Natural killer cell (primary cell): Measurements from ENCODE around the gene PTPRCAP. TPM values are rescaled to one million over a fixed set of nuclear protein-coding genes. Genes with fewer than 3 reads are reported as not detected.

Experiments used
- ATAC-seq, 3 donors: fragments of 150-1000 bp in 2 of 3; fragments of 200-7000 bp in 1 of 3; cut with Tn5 transposase; 1 replicate in 1 of 3; 2 replicates in 2 of 3; pipeline ENCODE4 v1.10.0; 2021; ENCODE audit warnings: mild to moderate bottlenecking in 2 of 3, moderate library complexity in 2 of 3
- DNase-seq, 2 donors: peaks; one replicate each; pipeline versions ENCODE4 v3.0.0 to v3.0.0-alpha.2; 2013 to 2021; ENCODE audit warnings: mixed read lengths in 1 of 2
- H3K27ac ChIP-seq: one replicate; pipeline ENCODE4 v1.5.1; 2013; ENCODE audit warnings: mild to moderate bottlenecking, low read length
- H3K27me3 ChIP-seq: one replicate; pipeline ENCODE4 v1.6.1; 2013; ENCODE audit warnings: low read length; ENCODE audit not compliant: control insufficient read depth, insufficient read depth
- H3K36me3 ChIP-seq: one replicate; pipeline ENCODE4 v1.6.1; 2013; ENCODE audit warnings: low read length; ENCODE audit not compliant: control insufficient read depth, insufficient read depth
- H3K4me1 ChIP-seq: one replicate; pipeline ENCODE4 v1.6.1; 2013; ENCODE audit warnings: low read length; ENCODE audit not compliant: control insufficient read depth, insufficient read depth
- H3K4me3 ChIP-seq: one replicate; pipeline ENCODE4 v1.5.1; 2013; ENCODE audit warnings: low read length
- H3K9me3 ChIP-seq: one replicate; pipeline ENCODE4 v1.6.1; 2013; ENCODE audit warnings: low read length; ENCODE audit not compliant: control insufficient read depth, insufficient read depth
- H3K27ac Mint-ChIP-seq, 2 donors: one replicate each; pipeline ENCODE4 v1.8.0; 2022; ENCODE audit warnings: mild to moderate bottlenecking in 2 of 2, mixed read lengths in 2 of 2, moderate library complexity in 1 of 2
- H3K27me3 Mint-ChIP-seq, 2 donors: one replicate each; pipeline ENCODE4 v1.8.0; 2022; ENCODE audit warnings: low read depth in 2 of 2, mixed read lengths in 2 of 2
- H3K36me3 Mint-ChIP-seq: one replicate; pipeline ENCODE4 v1.8.0; 2022; ENCODE audit warnings: mixed read lengths
- H3K4me1 Mint-ChIP-seq, 2 donors: one replicate each; pipeline ENCODE4 v1.8.0; 2022; ENCODE audit warnings: mixed read lengths in 2 of 2
- H3K4me3 Mint-ChIP-seq: one replicate; pipeline ENCODE4 v1.8.0; 2022; ENCODE audit warnings: mild to moderate bottlenecking, moderate library complexity, mixed read lengths
- H3K9me3 Mint-ChIP-seq, 2 donors: one replicate each; pipeline ENCODE4 v1.8.0; 2022; ENCODE audit warnings: mixed read lengths in 2 of 2
- WGBS: methylation state at CpG from one replicate; pipeline ENCODE4 v1.1.7; 2013; ENCODE audit warnings: missing lambda C conversion rate; ENCODE audit not compliant: insufficient coverage; 5-methylcytosine and 5-hydroxymethylcytosine counted together
- intact Hi-C: fragments of 100-400 bp; cut with micrococcal nuclease; formaldehyde crosslinking; loops from one replicate; pipeline ENCODE4 v1.14.2; 2022
- total RNA-seq, 4 donors: library from RNA; stranded (reverse); fragments of 120-200 nt in 1 of 4; gene quantifications; one replicate each; pipeline versions ENCODE4 v1.2.3 to v1.2.4, GENCODE V29; 2013 to 2022
- TF ChIP-seq, protein P1 (sequence below): fragments of 200-600 bp; IDR thresholded peaks from one replicate; pipeline ENCODE4 v1.8.0; 2022; ENCODE audit warnings: antibody characterized with exemption

The PTPRCAP gene
- total RNA-seq, 3 donors from 2014 or later (not counting 1 experiment from before 2014, with no cell fraction given): 240 to 301 (median 269) TPM

DNA sequence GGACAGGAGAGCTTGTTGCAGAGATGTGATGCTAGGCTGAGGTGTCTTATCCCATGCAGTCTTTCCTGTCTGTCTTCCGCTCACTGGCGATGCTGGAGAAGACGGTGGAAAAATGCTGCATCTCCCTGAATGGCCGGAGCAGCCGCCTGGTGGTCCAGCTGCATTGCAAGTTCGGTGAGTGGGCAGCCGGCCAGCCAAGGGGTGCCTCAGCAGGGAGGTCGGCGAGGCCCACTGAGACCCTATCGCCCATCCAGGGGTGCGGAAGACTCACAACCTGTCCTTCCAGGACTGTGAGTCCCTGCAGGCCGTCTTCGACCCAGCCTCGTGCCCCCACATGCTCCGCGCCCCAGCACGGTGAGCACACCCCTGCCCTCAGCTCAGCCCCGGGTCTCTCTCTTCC is 44.0 kb downstream of the PTPRCAP start:
- TF ChIP-seq, protein P1, sequence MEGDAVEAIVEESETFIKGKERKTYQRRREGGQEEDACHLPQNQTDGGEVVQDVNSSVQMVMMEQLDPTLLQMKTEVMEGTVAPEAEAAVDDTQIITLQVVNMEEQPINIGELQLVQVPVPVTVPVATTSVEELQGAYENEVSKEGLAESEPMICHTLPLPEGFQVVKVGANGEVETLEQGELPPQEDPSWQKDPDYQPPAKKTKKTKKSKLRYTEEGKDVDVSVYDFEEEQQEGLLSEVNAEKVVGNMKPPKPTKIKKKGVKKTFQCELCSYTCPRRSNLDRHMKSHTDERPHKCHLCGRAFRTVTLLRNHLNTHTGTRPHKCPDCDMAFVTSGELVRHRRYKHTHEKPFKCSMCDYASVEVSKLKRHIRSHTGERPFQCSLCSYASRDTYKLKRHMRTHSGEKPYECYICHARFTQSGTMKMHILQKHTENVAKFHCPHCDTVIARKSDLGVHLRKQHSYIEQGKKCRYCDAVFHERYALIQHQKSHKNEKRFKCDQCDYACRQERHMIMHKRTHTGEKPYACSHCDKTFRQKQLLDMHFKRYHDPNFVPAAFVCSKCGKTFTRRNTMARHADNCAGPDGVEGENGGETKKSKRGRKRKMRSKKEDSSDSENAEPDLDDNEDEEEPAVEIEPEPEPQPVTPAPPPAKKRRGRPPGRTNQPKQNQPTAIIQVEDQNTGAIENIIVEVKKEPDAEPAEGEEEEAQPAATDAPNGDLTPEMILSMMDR: no peak
- WGBS: 93% methylated on average over 18 of the region's 18 CpGs
- Mint-ChIP-seq H3K36me3 (no peaks in the 10 kb centered on the region), H3K27me3 (no peaks in the 10 kb centered on the region), H3K27ac (peak overlapping the region in 1 of 2 donors; percentile 29), H3K9me3 (no peaks in the 10 kb centered on the region), H3K4me1 (peaks cover 29 to 61% of the 10 kb centered on the region in 2 donors), H3K4me3 (peak overlapping the region; percentile 76)
- DNase-seq: no peak
- no peaks in the 10 kb centered on the region for H3K27me3 ChIP-seq
- ATAC-seq: no peak
- peaks cover 33% of the 10 kb centered on the region for H3K36me3 ChIP-seq
- no peak overlapping the region for H3K27ac ChIP-seq
- no peak overlapping the region for H3K4me3 ChIP-seq
- no peaks in the 10 kb centered on the region for H3K9me3 ChIP-seq
- peaks cover 44% of the 10 kb centered on the region for H3K4me1 ChIP-seq
- intact Hi-C loops: no loop called here

DNA sequence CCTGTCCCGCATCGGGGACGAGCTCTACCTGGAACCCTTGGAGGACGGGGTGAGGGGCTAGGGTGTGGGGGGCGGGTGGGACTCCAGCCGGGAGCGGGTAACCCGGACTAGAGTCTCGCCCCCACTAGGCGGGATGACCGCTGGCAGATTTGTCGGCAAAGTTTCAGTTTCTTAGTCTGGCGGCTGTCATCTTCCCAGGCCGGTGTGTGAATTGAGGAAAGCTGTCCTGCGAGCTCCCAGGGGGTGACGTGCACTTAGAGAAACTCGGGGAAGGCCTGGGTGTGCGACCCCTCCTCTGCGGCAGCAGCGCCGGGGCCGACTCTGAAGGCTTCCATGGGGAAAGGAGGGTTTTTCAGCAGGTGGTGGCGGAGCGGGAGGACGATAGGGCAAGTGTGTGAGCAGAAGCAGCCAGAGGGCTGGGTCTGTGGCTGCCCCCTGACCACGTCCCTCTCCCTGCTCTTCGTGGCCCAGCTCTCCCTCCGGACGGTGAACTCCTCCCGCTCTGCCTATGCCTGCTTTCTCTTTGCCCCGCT is 45.2 kb downstream of the PTPRCAP start:
- WGBS: 13% methylated on average over 31 of the region's 31 CpGs
- H3K4me3 ChIP-seq: peak overlapping the region; percentile 88
- ATAC-seq: peak in 2 of 3 donors; percentile 19 to 30
- Mint-ChIP-seq H3K4me3 (peak overlapping the region; percentile 87), H3K27me3 (no peaks in the 10 kb centered on the region), H3K27ac (peak overlapping the region; percentile 87 to 88), H3K36me3 (no peaks in the 10 kb centered on the region), H3K9me3 (no peaks in the 10 kb centered on the region), H3K4me1 (peaks cover 28 to 54% of the 10 kb centered on the region in 2 donors)
- intact Hi-C loops: no loop called here
- peaks cover 21% of the 10 kb centered on the region for H3K36me3 ChIP-seq
- TF ChIP-seq, protein P1: no peak
- no peaks in the 10 kb centered on the region for H3K9me3 ChIP-seq
- peaks cover 32% of the 10 kb centered on the region for H3K4me1 ChIP-seq
- H3K27me3 ChIP-seq: no peaks in the 10 kb centered on the region
- H3K27ac ChIP-seq: peak overlapping the region; percentile 48
- DNase-seq: no peak

DNA sequence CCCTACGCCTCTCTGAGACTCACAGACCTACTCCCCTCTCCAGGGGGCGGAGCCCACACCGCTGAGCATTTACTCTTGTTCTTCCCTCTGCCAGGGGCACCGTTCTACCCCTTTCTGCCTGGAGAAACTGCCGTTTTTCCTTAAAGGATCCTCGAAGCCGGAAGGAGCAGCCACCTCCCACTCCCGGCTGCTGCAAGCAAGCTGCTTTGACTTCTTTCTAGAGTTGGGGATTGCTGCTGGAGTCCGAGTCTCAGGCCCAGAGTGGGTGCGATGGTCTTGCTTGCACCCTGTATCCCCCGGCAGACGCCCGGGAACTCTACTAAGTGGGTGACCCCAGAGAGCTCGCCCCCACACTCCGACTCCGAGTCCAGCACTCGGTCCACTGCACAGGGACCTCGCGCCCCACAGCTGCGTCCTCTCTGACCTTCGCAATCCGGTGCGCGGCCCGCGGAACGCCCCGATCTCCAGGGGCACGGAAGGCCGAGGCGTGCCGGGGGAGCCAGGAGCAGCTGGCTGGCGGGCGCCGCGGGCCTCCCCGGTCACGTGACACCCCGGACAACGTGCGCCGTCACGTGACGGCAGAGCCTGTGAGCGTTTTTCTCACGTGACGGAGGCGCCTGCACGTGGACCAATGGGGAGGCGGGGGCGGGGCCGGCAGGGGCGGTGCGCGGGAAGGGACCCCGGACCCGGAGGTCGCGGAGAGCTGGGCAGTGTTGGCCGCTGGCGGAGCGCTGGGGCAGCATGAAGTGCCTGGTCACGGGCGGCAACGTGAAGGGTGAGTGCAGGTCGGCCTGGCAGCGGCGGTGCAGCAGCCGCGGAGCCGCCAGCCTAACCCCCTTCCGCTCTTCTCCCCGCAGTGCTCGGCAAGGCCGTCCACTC is 45.9 kb downstream of the PTPRCAP start, which contains the start of gene RAD9A:
Gene RAD9A (plus strand): TSS at position 683 of the 879 bp plus-strand sequence. CDS start 59 bp downstream, at position 742.
- Histone ChIP-seq H3K27ac (peak within 1 kb of the TSS; percentile 77), H3K27me3 (no peaks in the 10 kb centered on the region), H3K4me3 (peak within 1 kb of the TSS; percentile 88), H3K36me3 (peaks cover 18% of the 10 kb centered on the region), H3K4me1 (peaks cover 25% of the 10 kb centered on the region), H3K9me3 (no peaks in the 10 kb centered on the region)
- H3K27me3 Mint-ChIP-seq: no peaks in the 10 kb centered on the region
- H3K4me3 Mint-ChIP-seq: peak within 1 kb of the TSS; percentile 87
- DNase-seq (peak; percentile 88 to 97), ATAC-seq (peak; percentile 87 to 90 (median 88))
- TF ChIP-seq, protein P1: no peak
- H3K9me3 Mint-ChIP-seq: no peaks in the 10 kb centered on the region
- under 1% methylated on average over 75 of the region's 75 CpGs for WGBS
- peak within 1 kb of the TSS; percentile 87 to 88 for H3K27ac Mint-ChIP-seq
- intact Hi-C loops: no loop called here
- no peaks in the 10 kb centered on the region for H3K36me3 Mint-ChIP-seq
- peaks cover 22 to 47% of the 10 kb centered on the region in 2 donors for H3K4me1 Mint-ChIP-seq
